Activated CD8-positive, alpha-beta memory T cell treated with anti-CD3 and anti-CD28 coated beads for 36 hours (primary cell): ENCODE data around the gene SLC25A14. TPM values are rescaled to one million over a fixed set of nuclear protein-coding genes. Genes with fewer than 3 reads are reported as not detected.
"Not testable (repeated sequence)": the region's sequence is repeated elsewhere in the genome, so short reads cannot be mapped to it uniquely, and the experiment has no call there.

Source experiments
- CTCF ChIA-PET: fragments of 350-600 bp; sonication (Branson Sonifier 250); formaldehyde crosslinking; loops from one replicate; lab custom pipeline; 2021; ENCODE audit warnings: antibody characterized with exemption; lab: Charles Lee
- POLR2A ChIA-PET: fragments of 350-600 bp; sonication (Branson Sonifier 250); formaldehyde crosslinking; loops from one replicate; lab custom pipeline; 2021; ENCODE audit warnings: antibody characterized with exemption; lab: Charles Lee
- total RNA-seq, 2 experiments: library from RNA; stranded (reverse); gene quantifications; one replicate each; pipeline ENCODE4 v1.2.3, GENCODE V29; 2021

Gene SLC25A14, protein sequence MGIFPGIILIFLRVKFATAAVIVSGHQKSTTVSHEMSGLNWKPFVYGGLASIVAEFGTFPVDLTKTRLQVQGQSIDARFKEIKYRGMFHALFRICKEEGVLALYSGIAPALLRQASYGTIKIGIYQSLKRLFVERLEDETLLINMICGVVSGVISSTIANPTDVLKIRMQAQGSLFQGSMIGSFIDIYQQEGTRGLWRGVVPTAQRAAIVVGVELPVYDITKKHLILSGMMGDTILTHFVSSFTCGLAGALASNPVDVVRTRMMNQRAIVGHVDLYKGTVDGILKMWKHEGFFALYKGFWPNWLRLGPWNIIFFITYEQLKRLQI
- 10 to 100 TPM; 14.5 to 15.1 TPM for total RNA-seq

DNA sequence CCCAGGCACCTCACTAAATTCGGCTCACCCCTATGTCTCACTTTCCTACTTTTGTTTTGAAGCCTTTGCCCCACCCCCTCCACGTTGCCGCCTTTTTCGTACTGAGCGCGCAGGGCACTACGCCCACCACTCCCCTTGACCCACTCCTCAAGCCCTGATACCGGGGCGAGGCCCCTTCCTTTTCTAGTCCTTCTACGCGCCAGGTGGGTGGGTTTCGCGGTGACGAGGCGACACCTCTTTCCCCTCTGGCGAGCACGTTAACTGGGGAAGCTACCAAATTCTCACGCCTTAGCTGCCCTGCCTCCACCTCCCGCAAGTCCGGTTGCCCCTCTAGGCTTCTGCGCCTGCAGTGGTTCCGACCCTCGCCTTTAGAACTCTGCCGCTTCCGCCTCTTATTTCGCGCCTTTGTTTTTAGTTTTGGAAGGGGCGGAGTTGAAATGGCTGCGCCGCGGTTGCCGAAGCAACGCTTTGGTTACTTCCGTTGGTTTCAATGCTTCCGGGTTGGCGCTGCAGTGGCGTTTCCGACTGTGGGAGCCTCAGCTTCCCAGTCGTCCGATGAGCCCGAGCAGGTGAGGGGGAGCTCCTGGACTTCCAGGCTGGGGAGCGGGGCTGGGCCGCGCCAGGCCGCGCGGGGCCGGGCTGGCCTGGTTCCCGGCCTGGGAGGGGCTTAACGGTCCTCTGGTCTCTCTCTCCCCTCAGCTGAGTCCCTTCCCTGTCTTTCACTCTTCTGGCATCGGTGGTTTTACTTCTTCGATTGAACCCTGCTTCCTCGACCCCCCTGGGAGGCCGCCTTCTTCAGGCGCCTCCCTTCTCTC is at the start of gene SLC25A14:
Gene SLC25A14 (plus strand): TSS at position 512 of the 815 bp plus-strand sequence. CDS start 360 bp downstream, outside the sequence.
- CTCF ChIA-PET, result no interaction called here
- POLR2A ChIA-PET, result interaction anchor here (0.5 kb wide), 1 partner anchor 59 kb away, joined by 4 read pairs; no protein-coding TSS in a partner anchor

DNA sequence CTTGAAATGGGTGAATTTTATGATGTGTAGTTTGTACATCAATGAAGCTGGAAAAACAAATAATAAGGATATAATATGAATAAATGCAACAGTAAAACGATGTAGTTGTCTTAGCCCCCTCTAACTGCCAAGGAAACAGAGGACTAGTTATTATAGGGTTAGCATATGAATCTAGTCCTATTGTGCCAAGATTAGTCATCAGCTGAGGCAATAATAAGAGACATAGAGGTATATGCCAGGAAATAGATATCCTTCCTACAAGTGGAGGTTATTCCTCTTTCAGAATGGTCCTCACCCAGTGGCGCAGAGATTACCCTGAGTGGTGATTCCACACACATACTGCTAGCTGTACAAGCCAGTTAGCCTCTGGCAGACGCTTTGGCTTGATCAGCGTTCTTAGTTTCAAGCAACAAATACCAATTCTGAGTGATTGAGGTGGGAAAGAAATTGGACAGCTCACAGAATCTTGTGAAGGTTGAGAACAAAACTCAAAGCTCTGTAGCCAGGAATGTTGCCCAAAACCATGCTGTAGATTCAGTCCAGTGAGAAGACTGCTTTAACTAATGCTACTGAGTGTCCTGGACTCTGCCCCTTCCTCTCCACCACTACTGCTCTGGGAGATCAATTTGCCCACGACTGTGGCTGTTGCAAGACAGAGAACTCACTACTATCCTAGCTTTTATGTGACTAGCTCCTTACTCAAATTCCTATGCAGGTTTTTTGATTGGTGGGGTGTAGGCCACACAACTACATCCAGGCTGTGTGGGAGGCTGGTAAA is 44.0 kb upstream of the SLC25A14 start:
- ChIA-PET CTCF (no interaction called here), POLR2A (no interaction called here)

DNA sequence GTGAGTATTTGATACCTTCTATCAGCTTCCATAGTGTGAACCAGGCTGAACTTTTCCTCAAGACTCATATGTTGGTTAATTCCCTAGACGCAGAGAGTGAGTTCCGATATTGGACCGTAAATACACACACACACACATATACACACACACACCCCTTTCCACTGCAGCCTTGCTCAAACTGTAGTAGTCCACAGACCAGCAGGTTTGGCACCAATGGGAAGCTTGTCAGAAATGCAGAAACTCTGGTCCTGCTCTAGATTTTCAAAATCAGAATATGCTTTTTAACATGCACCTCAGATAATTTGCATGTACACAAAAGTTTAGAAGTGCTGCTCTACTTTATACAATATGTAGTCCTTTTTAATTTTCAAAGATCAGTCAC is 43.4 kb upstream of the SLC25A14 start:
- ChIA-PET POLR2A (no interaction called here), CTCF (no interaction called here)

DNA sequence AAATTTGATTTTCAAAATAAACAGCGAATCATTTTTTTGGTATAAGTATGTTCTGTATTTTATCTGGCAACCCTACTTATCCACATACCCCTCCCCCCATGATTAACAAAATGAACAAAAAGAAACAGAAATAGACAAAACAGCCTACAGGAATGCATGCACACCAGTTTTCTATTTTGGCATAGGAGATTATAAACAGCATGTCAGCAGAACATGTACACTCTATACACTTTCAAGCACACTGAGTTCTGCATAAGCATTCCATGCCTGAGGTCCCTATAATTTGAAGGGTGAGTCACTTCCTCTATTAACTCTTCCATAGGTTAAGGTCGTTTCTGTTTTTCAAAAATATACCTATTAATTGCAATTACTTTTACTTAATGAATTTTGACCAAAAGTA is 43.0 kb upstream of the SLC25A14 start:
- ChIA-PET POLR2A (no interaction called here), CTCF (no interaction called here)

DNA sequence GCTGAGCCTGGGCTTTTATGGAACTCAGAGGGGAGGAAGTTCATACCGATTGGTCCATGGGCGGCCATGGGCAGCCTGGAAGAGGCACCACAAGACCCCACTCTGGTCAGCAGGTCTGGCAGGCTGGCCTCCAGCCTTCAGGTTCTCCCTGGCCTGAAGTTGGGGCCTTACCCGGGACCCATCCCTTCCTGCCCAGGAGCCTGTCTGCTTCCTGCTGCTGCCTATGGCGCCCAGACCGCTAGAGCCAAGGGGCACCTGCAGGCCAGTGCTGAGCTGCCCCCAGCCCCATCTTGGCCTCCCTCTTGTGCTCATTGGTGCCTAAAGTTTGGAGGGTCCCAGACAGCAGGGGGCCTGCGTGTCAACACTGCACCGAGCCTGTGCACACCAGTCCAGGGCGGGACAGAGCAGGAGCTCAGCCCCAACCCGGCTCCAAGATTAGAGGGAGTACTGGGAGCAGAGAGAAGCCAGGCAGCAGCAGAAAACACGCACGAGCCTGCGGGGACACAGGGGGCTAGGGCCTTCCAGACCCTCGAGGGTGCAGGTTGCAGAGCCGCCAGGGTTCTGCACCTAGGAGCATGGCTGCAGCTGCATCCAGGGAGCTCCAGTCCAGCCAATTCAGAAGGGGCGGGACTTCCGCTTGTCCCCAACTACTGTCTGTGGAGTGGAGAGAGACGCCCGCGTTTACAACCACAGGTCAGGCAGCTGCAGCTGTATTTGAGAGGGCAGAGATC is 40.3 kb upstream of the SLC25A14 start:
- POLR2A ChIA-PET, result no interaction called here
- CTCF ChIA-PET, result no interaction called here

DNA sequence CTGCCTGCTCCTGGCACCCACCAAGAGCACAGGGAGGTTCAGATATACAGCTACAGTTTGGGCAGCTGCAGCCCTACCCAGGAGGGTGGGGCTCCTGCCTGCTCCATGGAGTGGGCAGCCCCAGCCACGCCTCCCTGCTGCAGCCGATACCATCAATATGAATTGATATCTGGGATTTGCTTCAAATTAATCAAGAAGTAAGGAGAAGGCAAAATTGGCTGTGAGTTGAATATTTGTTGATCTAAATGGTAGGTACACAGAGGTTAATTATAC is 39.8 kb upstream of the SLC25A14 start:
- POLR2A ChIA-PET, result no interaction called here

DNA sequence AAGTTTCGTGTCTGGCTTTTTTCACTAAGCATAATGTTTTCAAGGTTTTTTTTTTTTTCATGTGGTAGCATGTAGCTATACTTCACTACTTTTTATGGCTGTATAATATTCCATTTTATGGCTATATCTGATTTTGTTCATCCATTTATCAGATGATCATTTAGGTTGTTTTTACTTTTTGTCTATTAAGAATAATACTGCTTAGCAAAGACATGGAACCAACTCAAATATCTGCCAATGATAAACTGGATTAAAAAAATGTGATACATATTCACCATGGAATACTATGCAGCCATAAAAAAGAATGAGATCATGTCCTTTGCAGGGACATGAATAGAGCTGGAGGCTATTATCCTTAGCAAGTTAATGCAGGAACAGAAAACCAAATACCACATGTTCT is 38.3 kb upstream of the SLC25A14 start:
- ChIA-PET POLR2A (no interaction called here), CTCF (no interaction called here)

More for the DNA sequence above, 39.8 kb upstream of the SLC25A14 start:
- CTCF ChIA-PET, result no interaction called here

DNA sequence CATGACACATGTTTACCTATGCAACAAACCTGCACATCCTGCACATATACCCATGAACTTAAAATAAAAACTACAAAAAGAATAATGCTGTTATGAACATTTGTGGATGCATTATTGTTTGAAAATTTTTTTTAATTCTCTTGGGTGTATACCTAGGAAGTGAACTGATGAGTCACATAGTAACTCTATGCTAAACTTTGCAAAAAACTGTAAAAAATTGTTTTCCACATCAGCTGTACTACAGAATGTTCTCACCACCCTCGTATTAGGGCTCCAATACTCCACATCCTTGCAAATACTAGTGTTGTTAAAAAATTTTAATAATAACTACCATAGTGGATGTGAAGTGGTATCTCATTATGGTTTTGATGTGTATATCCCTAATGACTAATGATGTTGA is 37.7 kb upstream of the SLC25A14 start:
- ChIA-PET POLR2A (no interaction called here), CTCF (no interaction called here)

DNA sequence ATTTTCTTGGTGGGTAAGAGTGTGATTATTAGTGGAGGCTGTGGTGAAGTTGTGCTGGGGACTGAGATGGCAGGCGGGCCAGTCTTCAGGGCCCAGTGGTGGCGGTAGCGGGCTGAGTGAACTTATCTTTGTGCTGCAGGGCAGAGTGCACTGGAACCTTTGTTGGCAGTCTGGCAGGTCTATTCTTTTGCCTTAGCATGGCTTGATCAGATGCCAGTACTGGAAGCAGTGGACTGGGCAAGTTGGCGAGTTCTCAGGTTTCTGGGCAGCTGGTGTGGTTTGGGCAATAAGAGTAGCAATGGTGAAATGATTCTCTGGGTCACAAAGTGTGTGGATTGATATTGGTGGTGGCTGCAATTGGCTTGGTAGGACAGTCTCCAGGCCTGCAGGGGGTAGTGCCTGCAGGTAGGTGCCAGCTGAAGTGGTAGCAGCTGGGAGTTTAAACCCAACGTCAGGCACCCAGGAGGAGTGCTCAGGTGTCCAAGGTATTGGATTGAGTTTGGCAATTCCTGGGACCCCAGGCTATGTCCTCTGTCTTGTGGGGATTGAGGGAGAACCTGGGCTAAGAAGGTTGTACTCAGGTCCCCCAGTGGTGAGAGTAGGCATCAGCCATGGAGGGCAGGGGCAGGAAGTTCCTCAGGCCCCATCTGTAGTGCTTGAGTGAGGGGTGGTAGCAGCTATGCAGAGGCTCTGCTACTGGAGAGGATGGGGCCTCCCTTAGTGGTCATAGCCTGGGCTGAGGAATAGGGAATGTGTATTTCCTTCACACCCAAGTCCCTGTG is 34.9 kb upstream of the SLC25A14 start:
- ChIA-PET POLR2A (no interaction called here), CTCF (no interaction called here)

DNA sequence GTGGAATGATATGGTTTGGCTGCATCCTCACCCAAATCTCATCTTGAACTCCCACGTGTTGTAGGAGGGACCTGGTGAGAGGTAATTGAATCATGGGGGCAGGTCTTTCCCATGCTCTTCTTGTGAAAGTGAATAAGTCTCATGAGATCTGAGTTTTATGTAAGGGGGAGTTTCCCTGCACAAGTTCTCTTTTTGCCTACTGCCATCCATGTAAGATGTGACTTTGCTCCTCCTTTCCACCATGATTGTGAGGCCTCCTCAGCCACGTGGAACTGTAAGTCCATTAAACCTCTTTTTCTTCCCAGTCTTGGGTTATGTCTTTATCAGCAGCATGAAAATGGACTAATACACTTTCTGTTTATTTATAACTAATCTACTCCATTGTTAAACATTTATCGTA is 19.8 kb upstream of the SLC25A14 start:
- CTCF ChIA-PET, POLR2A ChIA-PET: not testable (repeated sequence)

DNA sequence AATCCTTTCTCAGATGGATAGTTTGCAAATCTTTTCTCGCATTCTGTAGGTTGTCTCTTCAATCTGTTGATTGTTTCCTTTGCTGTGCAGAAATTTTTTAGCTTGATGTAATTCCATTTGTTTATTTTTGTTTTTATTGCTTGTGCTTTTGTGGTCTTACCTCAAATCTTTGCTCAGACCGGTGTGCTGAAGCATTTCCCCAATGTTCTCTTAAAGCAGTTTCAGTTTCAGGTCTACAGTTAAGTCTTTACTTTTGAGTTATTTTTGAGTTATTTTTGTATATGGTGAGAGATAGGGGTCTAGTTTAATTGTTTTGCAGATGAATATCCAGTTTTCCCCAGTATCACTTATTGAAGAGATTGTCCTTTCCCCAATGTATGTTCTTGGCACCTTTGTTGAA is 18.2 kb upstream of the SLC25A14 start:
- ChIA-PET CTCF (no interaction called here), POLR2A (no interaction called here)

DNA sequence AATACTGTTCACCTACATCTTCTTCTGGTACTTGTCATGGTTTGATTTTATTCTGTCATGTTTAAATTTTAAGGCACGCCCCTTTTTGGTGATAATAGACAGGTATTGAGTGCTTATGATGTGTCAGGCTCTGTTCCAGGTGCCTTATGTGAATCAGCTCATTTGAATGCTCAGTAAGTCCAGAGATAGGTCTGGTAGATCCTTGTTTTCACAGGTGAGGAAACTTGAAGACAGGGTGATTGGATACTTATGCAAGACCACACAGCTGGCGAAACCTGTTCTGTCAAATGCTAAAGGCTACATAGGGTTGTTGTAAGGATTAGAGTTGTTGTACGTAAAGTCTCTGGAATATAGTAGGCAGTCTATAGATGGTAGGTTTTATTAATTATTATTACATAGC is 9.6 kb upstream of the SLC25A14 start:
- ChIA-PET POLR2A (no interaction called here), CTCF (no interaction called here)

DNA sequence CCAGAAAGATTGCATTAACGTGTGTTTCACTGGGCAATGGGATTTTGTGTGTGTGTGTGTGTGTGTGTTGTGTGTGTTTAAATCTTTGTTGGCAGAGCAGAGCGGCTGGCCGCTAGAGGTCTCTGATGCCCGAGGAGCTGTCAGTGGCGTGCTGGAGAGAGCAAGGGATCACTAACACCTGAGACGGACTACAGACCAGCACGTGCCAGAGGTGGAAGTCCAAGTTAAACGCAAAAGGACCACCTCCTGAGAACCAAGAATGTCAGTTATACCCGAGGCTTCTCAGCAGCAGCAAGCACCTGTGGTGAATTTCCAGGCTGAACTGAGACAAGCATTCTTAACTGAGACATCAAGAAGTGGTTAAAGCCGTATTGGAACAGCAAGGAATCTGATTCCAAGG is 9.0 kb upstream of the SLC25A14 start:
- CTCF ChIA-PET, result interaction anchor here (1.1 kb wide), 1 partner anchor 18 kb away, joined by 3 read pairs; no protein-coding TSS in a partner anchor
- POLR2A ChIA-PET, result no interaction called here

DNA sequence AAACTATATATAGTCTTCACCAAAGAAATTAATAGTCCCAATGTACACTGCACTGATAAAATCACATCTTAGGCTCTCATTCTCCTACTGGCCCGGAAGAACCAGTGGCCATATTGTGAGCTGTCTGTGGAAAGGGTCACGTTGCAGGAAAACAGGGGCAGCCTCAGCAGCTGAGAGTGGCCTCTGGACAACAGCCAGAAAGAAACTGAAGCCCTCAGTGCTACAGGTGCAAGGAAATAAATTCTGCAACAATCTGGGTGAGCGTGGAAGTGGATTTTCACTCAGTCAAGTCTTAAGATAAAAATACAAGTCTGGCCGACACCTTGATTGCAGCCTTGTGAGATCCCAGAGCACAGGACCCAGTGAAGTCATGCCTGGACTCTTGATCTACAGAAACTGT is 3.2 kb upstream of the SLC25A14 start:
- ChIA-PET CTCF (no interaction called here), POLR2A (no interaction called here)

DNA sequence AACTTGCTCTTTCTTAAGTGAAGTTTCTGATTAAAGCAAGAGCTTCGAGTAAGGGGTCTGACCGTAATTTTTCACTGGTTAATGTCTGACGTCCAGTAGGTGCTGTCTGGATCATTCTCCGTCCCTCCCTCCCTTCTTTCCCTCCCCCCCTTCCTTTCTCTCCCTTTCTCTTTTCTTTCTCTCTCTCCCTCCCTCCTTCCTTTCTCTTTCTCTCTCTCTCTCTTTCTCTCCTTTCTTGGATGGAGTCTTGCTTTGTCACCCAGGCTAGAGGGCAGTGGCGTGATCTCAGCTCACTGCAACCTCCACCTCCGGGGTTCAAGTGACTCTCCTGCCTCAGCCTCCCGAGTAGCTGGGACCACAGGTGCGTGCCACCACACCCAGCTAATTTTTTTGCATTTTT is 850 bp upstream of the SLC25A14 start:
- CTCF ChIA-PET, POLR2A ChIA-PET: not testable (repeated sequence)

DNA sequence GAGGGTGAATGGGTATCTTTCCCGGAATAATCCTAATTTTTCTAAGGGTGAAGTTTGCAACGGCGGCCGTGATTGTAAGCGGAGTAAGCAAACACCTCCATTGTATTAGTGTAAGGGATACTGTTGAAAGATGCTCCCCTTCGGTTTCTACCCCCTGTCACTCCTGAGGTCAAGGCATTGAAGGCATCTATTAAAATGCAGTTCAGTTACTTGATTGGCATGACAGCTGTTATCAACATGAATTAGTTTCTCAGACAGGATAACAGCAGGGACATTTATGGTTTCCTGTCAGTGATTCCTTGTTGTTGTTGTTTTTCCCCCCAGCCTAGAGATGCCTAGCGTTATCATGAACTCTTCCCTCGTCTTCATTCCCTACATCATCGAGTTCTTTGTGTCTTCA is 552 bp downstream of the SLC25A14 start:
- ChIA-PET POLR2A (no interaction called here), CTCF (no interaction called here)

DNA sequence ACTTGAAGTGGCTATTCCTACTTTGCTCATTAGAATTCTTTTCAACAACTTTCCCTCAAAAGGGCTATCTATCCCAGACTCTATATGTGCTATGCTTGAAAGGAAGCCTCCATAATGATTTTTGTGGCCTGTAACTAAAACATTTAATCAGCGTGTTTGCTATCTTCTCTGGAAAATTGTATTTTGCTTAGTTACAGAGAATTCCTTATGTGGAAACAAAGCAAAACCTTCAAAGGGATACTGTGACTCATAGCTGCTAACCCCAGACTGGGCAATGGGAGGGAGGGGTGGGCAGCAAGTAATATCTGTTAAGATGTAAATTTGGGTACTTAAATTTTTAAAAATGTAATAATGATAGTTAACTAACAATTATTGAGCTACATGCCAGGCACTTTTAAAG is 3.7 kb downstream of the SLC25A14 start:
- CTCF ChIA-PET, result no interaction called here
- POLR2A ChIA-PET, result no interaction called here

DNA sequence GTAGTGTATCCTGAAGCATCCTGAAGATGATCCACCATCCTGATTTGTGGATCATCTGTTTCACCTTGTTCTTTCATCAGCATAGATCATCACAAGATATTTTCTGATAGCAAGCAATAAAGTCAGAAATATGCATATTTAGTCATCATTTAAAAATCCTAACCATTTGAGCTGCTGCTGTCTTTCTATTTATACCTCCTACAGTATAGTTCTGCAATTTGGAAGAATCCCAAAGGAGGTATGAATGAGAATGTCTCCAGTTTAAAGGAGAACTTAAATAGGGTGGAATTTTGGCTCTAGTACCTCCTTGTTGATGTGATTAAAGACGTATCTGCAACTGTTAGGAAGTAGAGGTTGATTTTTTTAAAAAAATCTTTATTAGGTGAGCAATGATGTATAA is 7.6 kb downstream of the SLC25A14 start:
- ChIA-PET CTCF (no interaction called here), POLR2A (no interaction called here)

DNA sequence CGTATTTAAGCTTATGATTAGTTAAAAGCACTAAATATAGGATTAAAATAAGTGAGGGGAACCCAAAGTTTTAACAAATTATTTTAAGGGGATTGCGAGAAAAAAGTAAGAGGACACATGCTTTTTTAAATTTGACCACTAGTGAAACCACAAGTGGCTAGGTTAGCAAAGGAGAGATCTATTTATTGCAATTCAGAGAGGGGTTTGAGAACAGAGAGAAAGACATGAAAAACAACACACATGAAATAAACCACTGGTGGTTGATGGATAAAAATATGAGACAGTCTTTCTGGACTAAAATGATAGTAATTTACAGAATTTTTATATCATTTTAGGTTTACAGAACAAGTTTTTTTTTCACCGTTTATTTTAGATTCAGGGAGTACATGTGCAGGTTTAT is 11.8 kb downstream of the SLC25A14 start:
- ChIA-PET CTCF (no interaction called here), POLR2A (no interaction called here)
